Measurements from ENCODE around the gene FBLN5.
"Not testable (repeated sequence)": the region's sequence is repeated elsewhere in the genome, so short reads cannot be mapped to it uniquely, and the experiment has no call there.

Gene FBLN5

DNA sequence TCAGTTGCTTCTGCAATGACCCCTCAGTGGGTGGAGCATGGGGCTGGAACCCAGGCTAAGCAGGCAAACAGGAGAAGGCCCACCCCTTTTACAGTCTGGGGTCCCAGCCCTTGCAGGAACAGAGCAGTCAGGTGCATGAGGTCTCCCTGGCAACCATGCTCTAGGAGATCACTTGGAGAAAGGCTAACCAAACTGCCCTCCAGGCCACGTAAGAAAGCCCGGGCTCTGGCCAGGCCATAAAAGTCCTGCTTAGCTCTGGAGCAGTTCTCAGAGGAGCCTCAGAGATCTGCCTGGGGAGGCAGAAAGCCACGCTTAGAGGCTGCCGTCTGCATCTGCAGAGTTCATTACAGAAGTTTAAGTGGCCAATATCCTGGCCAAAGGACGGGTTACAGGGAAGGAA, 65.1 kb downstream of the FBLN5 start:
- Histone ChIP-seq H3K27ac (no peak overlapping the region), H3K36me3 (no peaks in the 10 kb centered on the region), H3K4me1 (peaks cover 7% of the 10 kb centered on the region), H4K20me1 (no peaks in the 10 kb centered on the region), H3K4me3 (no peak overlapping the region), H3K4me2 (no peak overlapping the region), H3K27me3 (no peaks in the 10 kb centered on the region), H3K9ac (no peak overlapping the region), H3K9me3 (no peaks in the 10 kb centered on the region)
- TF ChIP-seq Cebpa-rat (IDR thresholded peaks at IDR 0.05): no peak

DNA sequence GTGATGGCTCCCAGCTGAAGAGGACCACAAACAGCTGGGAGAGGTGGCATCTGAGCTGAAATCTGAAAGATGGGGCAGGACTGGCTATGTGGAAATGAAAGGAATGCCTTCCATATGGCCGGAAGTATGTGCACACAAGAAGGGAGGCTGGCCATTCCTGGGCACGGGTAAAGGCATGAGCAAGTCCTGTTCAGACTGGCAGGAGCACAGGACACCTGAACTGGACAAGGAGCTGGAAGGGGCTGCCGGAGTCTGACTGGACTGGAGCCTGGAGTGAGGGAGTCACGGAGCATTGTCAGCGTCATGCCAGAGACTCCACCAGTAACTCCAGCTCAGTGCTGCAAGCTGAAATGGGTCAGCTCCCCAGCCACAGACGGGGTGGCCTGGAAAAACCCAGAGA, 68.3 kb downstream of the FBLN5 start:
- H4K20me1 ChIP-seq: no peaks in the 10 kb centered on the region
- H3K4me3 ChIP-seq: no peak overlapping the region
- H3K9ac ChIP-seq: no peak overlapping the region
- no peaks in the 10 kb centered on the region for H3K27me3 ChIP-seq
- no peak for TF ChIP-seq Cebpa-rat (IDR thresholded peaks at IDR 0.05)
- H3K9me3 ChIP-seq: no peaks in the 10 kb centered on the region
- H3K36me3 ChIP-seq: no peaks in the 10 kb centered on the region
- H3K4me2 ChIP-seq: no peak overlapping the region
- H3K27ac ChIP-seq: no peak overlapping the region
- peaks cover 27% of the 10 kb centered on the region for H3K4me1 ChIP-seq

DNA sequence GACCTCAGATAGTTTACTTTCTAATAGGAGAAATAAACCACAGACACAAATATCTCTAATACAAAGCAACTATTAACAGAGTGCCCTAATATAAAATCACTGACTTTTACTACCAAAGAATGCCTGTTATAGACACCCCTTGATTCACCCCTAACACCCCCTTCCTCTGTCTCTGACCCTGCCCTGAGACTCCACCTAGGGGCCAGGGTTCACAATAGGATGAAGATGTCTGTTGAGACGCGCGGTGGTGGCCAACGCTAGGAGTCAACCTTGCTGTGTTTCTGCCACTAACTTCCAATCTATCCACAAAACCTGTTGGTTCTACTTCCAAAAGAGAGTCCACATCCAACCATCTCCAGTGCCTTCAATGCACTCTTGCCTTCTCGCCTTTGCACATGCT, 69.2 kb downstream of the FBLN5 start:
- no peak overlapping the region for H3K4me2 ChIP-seq
- H3K4me1 ChIP-seq: peaks cover 36% of the 10 kb centered on the region
- H3K36me3 ChIP-seq: no peaks in the 10 kb centered on the region
- no peaks in the 10 kb centered on the region for H3K27me3 ChIP-seq
- H3K9ac ChIP-seq: no peak overlapping the region
- no peaks in the 10 kb centered on the region for H4K20me1 ChIP-seq
- H3K27ac ChIP-seq: no peak overlapping the region
- H3K4me3 ChIP-seq: no peak overlapping the region
- TF ChIP-seq Cebpa-rat (IDR thresholded peaks at IDR 0.05): no peak
- H3K9me3 ChIP-seq: no peaks in the 10 kb centered on the region

DNA sequence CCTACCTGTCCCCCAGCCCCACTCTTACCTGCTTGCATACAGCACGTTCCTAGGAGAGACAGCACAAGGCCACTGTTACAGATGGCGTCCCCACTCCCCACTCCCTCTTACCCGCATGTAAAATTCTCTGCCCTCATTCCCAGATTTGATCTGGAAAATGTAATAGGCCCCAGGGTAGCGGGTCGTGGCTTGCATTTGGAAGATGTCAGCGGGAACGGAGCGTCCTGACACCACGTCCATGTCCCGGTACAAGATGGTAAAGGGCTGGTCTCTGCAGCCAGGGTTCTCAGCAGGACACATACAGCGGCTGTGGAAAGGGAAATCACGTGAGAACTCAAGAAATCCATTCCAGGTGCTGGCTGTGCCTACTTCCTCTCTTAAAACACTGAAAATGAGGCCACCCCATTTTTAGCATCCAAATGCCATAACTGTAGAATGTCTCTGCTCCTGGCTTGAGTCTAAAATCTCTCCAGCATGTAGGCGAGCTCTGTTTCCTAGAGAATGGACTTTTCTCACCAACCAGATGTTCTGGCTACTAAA, 70.0 kb downstream of the FBLN5 start:
- TF ChIP-seq Cebpa-rat (IDR thresholded peaks at IDR 0.05): no peak
- H3K4me1 ChIP-seq: peaks cover 45% of the 10 kb centered on the region
- peak overlapping the region; percentile 58 for H3K4me2 ChIP-seq
- H3K9me3 ChIP-seq: no peaks in the 10 kb centered on the region
- no peak overlapping the region for H3K27ac ChIP-seq
- H3K4me3 ChIP-seq: no peak overlapping the region
- no peak overlapping the region for H3K9ac ChIP-seq
- no peaks in the 10 kb centered on the region for H3K27me3 ChIP-seq
- no peaks in the 10 kb centered on the region for H3K36me3 ChIP-seq
- H4K20me1 ChIP-seq: no peaks in the 10 kb centered on the region

DNA sequence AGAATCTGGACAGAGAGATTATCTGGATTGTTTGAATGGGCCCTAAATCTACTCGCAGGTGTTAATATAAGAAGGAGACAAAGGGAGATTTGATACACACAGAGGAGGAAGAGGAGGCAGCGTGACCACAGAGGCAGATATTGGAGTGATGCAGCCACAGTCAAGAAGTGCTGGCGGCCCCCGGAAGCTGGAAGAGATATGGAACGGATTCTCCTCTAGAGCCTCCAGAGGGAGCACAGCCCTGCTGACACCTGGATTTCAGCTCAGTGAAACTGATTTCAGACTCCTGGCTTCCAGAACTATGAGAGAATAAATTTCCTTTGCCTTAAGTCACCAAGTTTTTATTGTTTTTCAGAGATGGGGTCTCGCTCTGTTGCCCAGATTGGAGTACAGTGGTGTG, 71.0 kb downstream of the FBLN5 start:
- H3K4me3 ChIP-seq: no peak overlapping the region
- H3K27me3 ChIP-seq: no peaks in the 10 kb centered on the region
- TF ChIP-seq Cebpa-rat (IDR thresholded peaks at IDR 0.05): no peak
- H3K4me2 ChIP-seq: no peak overlapping the region
- no peak overlapping the region for H3K27ac ChIP-seq
- peaks cover 54% of the 10 kb centered on the region for H3K4me1 ChIP-seq
- H4K20me1 ChIP-seq: no peaks in the 10 kb centered on the region
- H3K36me3 ChIP-seq: no peaks in the 10 kb centered on the region
- no peaks in the 10 kb centered on the region for H3K9me3 ChIP-seq
- no peak overlapping the region for H3K9ac ChIP-seq

DNA sequence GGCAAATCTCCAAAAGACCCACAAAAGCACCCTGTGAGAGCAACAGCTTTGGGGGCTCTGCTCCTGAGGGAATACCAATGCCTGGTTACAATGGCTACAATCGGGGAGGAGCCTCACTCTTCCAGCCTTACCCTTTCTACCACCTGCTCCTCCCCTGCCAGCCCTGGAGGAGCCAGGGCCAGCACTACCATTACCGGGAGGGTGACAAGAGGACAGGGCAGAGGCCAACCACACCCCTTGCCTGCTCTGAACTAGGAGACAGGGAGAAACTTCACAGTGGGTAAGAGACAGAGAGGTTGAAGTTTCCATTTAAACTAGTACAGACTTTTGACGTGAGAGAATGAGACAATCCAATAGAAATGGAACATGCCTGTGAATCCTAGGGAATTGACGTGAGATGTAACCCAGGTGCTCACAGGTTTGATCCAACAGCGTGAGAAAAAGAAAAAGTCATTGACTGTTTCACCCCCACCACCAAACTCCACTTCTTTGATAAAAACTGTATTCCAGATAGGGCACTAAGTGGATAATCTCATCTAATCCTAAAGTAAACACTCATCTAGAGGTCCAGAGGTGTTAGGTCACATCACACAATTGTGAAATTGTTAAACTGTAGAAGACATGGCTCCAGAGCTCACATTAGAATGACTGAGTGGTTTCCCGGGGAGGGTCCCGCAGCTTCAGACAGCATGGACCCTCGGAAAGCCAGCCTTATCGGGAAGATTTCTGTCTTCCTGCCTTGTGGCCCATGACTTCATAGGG, 71.8 kb downstream of the FBLN5 start:
- no peak for TF ChIP-seq Cebpa-rat (IDR thresholded peaks at IDR 0.05)
- Histone ChIP-seq H4K20me1 (no peaks in the 10 kb centered on the region), H3K9me3 (no peaks in the 10 kb centered on the region), H3K4me2 (no peak overlapping the region), H3K27me3 (no peaks in the 10 kb centered on the region), H3K4me1 (peaks cover 57% of the 10 kb centered on the region), H3K9ac (no peak overlapping the region), H3K4me3 (no peak overlapping the region), H3K27ac (no peak overlapping the region), H3K36me3 (no peaks in the 10 kb centered on the region)

DNA sequence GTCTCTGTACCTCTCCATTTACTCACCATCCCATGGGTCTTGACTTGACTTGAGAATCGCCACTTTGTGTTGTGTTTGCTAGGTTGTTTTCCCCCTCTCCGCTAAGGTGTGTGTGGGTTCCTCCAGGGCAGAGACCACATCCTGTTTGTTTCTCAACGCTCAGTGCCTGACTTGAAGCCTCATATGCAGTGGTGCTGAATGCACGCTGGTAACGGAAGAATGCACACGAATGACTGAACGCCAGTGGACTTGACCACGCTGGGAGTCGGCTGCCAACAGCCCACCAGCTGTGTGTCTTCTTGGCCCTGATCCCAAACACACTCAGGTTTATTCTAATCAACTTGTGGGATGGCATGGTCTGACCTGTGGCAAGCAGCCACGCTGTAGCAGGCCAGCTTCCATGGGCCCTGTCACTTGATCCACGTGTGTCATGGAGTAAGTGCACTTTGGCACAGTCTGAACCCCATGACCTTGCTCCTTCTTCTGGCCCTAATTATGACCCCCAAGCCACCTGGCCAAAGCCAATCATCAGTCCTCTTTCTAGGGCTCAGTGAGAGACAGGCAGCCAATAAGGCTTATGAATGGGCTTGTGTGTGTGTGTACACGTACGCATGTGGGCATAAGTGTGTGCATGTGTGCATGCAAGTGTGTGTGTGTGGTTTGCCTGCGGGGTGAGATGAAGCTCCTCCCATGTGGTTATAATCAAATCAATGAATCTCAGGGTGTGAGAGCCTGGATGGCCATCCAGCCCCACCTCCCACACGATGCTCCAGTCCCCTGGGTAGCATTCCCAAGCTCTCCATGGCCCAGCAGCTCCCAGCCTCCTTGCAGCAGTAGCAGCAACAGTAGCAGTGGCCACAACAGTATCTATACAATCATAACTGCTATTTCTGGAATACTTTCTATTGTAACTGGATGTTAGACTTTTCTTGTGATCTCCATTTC, 73.8 kb downstream of the FBLN5 start:
- Histone ChIP-seq H3K4me2 (peak overlapping the region; percentile 81), H3K4me1 (peaks cover 69% of the 10 kb centered on the region), H3K4me3 (0 out of 2 replicates have a peak overlapping the region, but pooled peaks have one; percentile 7), H4K20me1 (no peaks in the 10 kb centered on the region), H3K27me3 (no peaks in the 10 kb centered on the region), H3K27ac (peak overlapping the region; percentile 52; the same call in 1 of the 2 replicates), H3K36me3 (no peaks in the 10 kb centered on the region), H3K9me3 (peaks cover 1% of the 10 kb centered on the region; the same call in 1 of the 2 replicates), H3K9ac (no peak overlapping the region)
- peak; percentile 13; the same call in 1 of the 2 replicates for TF ChIP-seq Cebpa-rat (IDR thresholded peaks at IDR 0.05)

DNA sequence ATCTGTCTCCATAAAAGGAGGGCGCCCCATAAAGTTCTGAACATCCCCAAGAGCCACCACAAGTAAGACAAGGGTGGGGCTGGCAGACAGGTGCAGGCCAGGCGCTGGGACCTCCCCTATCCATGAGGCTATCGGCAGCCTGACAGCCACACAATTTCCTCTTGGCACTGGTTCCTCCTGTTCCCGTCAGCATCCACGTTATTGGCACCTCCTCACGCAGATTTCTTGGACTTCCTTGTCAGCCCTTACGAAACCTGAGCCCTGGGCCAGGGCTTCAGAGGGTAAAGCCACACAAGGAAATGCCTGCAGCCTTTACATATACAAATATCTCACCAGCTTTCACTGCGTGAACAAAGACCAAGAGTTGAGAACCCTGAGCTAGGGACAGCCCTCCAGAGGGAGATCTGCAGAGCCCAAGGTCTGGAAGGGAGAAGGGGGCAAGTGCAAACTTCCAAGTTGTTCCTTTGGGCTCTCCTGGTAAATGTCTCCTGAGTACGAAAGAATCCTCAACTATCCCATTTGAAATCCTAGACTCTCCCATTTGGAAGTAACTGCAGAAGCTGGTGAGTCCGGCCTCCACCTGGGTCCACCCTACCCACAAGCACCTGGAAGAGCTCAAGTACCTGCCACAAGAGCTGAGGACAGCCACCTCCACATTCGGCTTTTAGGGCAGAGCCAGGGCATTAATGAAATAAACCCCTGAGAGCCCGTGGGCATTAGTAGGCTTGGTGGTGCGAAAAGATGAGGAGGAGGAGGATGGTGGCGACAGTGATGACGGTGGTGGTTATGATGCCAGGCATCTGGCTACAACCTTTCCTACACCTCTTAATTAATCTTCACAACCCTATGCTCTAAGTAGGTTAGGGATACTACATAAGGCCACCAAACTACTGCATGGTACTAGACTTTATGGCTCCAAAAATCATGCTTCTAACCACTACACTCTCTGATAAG, 74.7 kb downstream of the FBLN5 start:
- no peaks in the 10 kb centered on the region for H3K36me3 ChIP-seq
- H3K9ac ChIP-seq: no peak overlapping the region
- peaks cover 11% of the 10 kb centered on the region for H3K9me3 ChIP-seq
- no peak for TF ChIP-seq Cebpa-rat (IDR thresholded peaks at IDR 0.05)
- peak overlapping the region; percentile 52; the same call in 1 of the 2 replicates for H3K27ac ChIP-seq
- no peak overlapping the region for H3K4me3 ChIP-seq
- no peaks in the 10 kb centered on the region for H3K27me3 ChIP-seq
- H3K4me2 ChIP-seq: peak overlapping the region; percentile 81
- no peaks in the 10 kb centered on the region for H4K20me1 ChIP-seq
- H3K4me1 ChIP-seq: peaks cover 72% of the 10 kb centered on the region

DNA sequence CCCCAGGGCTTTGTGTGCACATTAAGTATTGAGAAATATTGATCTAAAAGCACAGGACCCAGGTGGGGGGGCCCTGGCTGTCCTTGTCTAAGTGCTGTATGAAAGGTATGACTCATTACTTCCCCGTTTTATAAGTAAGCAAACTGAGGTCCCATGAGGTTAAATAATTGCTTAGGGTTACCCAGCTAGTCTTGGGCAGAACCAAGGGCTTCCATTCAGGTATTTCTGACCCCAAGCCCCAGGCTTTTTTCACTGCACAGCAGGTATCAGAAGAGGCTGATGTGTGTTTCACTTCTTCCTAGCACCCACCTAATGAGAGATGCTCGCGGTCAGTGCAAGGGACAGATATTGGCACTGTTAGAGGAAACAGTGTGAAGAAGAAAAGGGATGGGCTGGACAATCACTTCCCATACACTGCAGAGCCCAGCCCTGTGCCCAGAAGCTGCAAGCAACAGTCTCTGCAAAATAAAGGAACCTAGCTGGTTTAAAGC, 75.4 kb downstream of the FBLN5 start:
- Histone ChIP-seq H3K4me2 (peak overlapping the region; percentile 81), H3K9me3 (peaks cover 12% of the 10 kb centered on the region), H3K4me1 (peaks cover 72% of the 10 kb centered on the region), H3K27me3 (no peaks in the 10 kb centered on the region), H3K9ac (no peak overlapping the region), H4K20me1 (no peaks in the 10 kb centered on the region), H3K36me3 (no peaks in the 10 kb centered on the region), H3K4me3 (no peak overlapping the region), H3K27ac (peak overlapping the region; percentile 52; the same call in 1 of the 2 replicates)
- TF ChIP-seq Cebpa-rat (IDR thresholded peaks at IDR 0.05): no peak

DNA sequence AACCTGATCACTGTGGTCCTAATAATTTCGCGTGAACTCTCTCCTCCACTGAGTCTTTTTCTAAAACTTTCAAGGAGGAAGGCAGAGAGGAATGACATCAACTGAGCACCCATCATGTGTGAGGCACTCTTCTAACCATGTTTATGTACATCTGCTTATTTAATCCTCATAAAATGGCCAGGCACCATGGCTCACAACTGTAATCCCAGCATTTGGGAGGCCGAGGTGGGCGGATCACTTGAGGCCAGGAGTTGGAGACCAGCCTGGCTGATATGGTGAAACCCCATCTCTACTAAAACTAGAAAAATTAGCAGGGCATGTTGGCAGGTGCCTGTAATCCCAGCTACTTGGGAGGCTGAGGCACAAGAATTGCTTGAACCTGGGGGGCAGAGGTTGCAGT, 76.1 kb downstream of the FBLN5 start:
- not testable (repeated sequence) for H4K20me1 ChIP-seq, H3K4me3 ChIP-seq, H3K9ac ChIP-seq, H3K27ac ChIP-seq, H3K27me3 ChIP-seq, H3K36me3 ChIP-seq
- Histone ChIP-seq H3K9me3 (peaks cover 12% of the 10 kb centered on the region), H3K4me1 (peaks cover 77% of the 10 kb centered on the region), H3K4me2 (peak overlapping the region; percentile 81)
